Endothelial cell of umbilical vein (primary cell): Measurements from ENCODE around the gene UVRAG.

Experiments used
- POLR2A ChIP-seq: IDR thresholded peaks from 2 replicates; pipeline ENCODE4 v1.6.1; 2012; ENCODE audit warnings: low read depth, mild to moderate bottlenecking, control low read depth, low read length
- POLR2AphosphoS5 ChIP-seq: IDR thresholded peaks from 2 replicates; pipeline ENCODE4 v1.6.1; 2012; ENCODE audit warnings: low read depth, mild to moderate bottlenecking, control low read depth, low read length, moderate library complexity; ENCODE audit not compliant: insufficient read depth
- TF ChIP-seq, protein P1 (sequence below), 2 donors: IDR thresholded peaks; 1 replicate in 1 of 2; 2 replicates in 1 of 2; pipeline ENCODE4 v1.5.1; 2011; ENCODE audit warnings: low read length in 2 of 2, mild to moderate bottlenecking in 2 of 2, moderate library complexity in 2 of 2, control low read depth in 1 of 2, inconsistent platforms in 1 of 2, low read depth in 1 of 2; ENCODE audit not compliant: insufficient read depth in 1 of 2; ENCODE audit errors: extremely low read depth in 1 of 2
- TF ChIP-seq, protein P2 (sequence below): IDR thresholded peaks from 2 replicates; pipeline ENCODE4 v1.6.1; 2011; ENCODE audit not compliant: insufficient read depth, insufficient read length

DNA sequence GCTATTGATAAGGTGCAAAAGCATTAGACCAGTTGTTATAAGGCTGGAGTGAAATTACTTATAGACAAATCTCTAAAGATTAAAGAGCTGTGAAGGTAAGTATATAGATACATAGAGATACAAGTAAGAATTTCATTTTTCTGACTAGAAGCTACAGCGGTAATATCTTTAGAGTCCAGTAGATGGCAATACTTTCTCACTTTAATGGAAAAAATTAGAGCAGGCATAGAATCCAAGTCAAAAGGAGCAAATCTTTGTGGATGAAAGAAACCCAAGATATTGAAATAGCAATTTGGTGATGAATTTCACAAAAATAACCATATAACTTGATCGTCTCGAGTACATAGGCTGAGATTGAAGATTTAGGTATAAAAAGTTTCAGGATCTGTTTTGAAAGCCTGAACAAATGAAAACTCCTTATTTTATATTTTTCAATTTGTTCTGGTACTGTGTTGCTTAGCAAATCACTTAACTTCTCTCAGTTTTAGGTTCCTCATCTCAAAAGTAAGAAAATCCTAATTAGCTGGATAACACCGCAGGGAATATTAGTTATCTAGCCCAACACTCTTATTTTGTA lies 81.9 kb downstream of the UVRAG start:
- TF ChIP-seq POLR2A (no peak), POLR2AphosphoS5 (no peak)
- TF ChIP-seq, protein P1, sequence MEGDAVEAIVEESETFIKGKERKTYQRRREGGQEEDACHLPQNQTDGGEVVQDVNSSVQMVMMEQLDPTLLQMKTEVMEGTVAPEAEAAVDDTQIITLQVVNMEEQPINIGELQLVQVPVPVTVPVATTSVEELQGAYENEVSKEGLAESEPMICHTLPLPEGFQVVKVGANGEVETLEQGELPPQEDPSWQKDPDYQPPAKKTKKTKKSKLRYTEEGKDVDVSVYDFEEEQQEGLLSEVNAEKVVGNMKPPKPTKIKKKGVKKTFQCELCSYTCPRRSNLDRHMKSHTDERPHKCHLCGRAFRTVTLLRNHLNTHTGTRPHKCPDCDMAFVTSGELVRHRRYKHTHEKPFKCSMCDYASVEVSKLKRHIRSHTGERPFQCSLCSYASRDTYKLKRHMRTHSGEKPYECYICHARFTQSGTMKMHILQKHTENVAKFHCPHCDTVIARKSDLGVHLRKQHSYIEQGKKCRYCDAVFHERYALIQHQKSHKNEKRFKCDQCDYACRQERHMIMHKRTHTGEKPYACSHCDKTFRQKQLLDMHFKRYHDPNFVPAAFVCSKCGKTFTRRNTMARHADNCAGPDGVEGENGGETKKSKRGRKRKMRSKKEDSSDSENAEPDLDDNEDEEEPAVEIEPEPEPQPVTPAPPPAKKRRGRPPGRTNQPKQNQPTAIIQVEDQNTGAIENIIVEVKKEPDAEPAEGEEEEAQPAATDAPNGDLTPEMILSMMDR (IDR thresholded peaks at IDR 0.05; ENCODE audit: extremely low read depth in 1 of 2, insufficient read depth in 1 of 2, low read depth in 1 of 2, low read length in 2 of 2), result peak; percentile 31 to 35
- TF ChIP-seq, protein P2, sequence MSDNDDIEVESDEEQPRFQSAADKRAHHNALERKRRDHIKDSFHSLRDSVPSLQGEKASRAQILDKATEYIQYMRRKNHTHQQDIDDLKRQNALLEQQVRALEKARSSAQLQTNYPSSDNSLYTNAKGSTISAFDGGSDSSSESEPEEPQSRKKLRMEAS, result no peak
